HG02970 (cell line): ENCODE data around the gene PTPRU.

Source experiments
- ATAC-seq: cut with Tn5 transposase; IDR thresholded peaks from one replicate; pipeline ENCODE4 v1.9.1; 2021; ENCODE audit warnings: mild to moderate bottlenecking, moderate library complexity, moderate number of reproducible peaks; ENCODE audit not compliant: unreplicated experiment, low FRiP score

PTPRU gene

DNA sequence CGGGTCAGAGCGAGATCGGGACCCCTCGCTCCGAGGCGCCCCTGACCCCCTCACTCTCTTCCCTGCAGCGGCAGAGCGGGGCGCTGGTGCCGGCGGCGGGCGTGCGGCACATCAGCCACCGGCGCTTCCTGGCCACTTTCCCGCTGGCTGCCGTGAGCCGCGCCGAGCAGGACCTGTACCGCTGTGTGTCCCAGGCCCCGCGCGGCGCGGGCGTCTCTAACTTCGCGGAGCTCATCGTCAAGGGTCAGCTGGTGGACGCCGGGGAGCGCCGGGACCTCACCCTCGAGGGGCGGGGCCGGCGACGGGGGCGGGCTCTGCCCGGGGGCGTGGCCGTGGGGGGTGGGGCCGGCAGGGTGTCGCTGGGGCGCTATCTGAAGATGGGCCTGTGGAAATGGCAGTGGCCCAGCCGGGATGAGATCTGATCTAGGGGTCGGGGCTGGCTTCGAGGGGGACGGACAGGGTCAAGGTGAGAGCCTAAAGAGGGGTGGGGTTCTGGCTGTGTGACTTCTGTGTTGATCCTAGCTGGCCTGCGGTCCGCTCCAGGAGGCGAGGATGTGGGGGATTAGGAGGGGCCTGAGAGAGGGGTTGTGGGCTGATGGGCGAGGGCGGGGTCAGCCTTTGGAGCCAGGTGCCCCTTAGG, 23.6 kb downstream of the PTPRU start:
- ATAC-seq = no peak

DNA sequence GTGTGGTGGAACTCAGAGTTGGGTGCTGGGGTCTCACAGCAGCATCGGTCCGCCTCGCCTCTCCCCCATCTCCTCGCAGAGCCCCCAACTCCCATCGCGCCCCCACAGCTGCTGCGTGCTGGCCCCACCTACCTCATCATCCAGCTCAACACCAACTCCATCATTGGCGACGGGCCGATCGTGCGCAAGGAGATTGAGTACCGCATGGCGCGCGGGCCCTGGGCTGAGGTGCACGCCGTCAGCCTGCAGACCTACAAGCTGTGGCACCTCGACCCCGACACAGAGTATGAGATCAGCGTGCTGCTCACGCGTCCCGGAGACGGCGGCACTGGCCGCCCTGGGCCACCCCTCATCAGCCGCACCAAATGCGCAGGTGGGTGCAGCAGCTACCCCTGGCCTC, 24.2 kb downstream of the PTPRU start:
- ATAC-seq = no peak

DNA sequence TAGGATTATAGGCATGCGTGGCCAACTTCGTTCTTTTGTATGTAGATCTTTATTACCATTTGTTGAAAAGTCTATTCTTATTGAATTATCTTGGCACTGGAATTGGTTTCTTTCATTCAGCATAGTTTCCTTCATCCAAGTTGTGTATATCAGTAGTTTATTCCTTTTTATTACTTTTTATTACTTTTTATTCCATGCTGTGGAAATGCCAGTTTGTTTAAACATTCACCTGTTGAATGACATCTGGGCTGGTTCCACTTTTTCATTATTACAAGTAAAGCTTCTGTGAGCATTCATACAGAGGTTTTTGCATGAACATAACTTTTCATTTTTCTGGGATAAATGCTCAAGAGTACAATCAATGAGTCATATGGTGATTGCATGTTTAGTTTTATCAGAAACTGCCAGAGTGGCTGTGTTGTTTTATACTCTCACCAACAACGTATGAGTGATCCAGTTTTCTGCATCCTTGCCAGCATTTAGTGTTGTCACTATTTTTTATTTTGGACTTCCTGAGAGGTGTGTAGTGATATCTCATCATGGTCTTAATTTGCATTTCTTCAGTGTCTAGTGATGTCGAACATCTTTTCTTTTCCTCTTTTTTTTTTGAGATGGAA, 28.6 kb downstream of the PTPRU start:
- no peak for ATAC-seq

DNA sequence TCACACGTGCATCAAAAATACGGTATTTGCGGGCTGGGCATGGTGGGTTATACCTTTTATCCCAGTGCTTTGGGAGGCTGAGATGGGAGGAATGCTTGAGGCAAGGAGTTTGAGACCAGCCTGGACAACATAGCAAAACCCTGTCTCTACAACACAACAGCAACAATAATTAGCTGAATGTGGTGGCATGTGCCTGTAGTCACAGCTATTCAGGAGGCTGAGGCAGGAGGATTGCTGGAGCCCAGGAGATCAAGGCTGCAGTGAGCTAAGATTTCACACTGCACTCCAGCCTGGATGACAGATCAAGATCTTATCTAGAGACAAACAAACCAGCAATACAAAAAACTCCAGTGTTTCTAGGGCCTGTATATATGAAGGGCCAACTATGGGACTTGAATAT, 30.6 kb downstream of the PTPRU start:
- ATAC-seq = no peak

DNA sequence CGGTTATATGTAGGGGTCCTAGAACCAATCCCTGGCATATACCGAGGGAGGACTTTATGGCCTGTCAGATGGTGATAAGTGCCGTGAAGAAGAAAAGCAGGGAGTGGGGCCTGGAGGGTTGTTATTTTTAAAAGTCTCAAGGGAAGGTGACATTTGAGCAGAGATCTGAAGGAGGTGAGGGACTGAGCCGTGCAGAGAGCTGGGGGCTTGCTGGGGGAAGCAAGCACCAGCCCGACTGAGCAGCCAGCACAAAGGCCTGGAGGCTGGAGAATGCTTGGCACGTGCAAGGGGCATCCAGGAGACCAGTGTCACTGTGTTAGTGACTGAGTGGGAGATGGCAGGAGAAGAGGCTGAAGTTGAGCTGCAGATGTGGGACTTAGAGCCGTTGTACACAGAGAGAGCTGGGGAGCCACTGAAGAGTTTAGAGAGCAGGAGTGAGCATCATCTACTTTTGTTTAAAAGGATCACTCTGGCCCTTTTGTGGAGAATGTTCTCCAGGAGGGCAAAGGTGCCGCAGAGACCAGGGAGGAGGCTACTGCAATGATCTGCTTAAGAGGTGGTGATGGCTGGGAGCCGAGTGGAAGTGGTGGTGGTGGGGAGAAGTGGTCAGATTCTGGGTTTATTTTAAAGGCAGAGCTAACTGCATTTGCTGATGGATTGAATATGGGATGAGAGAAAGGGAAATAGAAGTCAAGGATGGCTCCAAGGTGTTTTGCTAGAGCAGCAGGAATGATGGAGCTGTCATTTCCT, 31.2 kb downstream of the PTPRU start:
- ATAC-seq = no peak

DNA sequence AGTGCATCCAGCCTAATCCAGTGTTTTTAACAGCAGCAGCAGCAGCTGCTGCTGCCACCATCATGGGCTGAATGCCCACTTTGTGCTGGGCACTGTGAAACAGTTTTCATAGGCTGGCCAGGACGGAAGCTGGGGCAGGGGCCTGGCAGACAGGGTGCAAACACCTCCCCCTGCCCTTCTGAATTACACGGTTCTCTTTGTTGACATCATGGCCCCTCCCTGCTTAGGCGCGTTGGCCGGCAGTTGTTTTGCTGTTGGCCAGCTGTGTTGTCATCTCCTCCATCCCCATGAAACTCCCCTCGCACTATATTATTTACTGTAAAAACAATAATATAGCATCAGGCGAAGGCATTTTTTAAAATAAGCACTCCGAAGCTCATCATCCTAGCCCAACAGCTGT, 33.1 kb downstream of the PTPRU start:
- ATAC-seq = no peak

DNA sequence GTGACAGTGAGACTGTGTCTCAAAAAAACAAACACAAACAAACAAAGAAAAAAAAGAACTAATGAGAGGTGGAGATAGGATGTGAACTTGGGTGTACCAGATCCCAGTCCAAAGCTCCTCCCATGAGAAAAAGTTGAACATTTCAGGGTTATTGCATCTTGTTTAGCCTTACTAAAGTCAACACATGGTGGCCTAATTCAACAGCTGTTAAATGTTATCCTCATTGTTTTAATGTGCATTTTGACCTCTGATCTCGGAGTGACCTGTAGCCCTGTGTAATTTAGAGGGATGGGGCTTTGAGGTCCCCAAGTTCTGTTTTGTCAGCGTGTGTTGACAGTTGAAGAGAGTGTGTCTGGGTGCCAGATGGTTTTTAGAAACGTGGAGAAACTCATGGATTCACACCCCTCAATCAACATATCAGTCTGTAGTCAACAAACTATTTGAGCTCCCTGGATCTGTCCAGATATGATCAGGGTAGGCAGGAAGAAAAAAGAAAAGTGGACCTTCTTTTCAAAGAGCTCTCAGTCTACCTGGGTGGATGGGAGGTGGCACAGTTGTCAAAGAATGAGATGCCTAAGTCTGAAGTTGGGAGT, 34.7 kb downstream of the PTPRU start:
- no peak for ATAC-seq

DNA sequence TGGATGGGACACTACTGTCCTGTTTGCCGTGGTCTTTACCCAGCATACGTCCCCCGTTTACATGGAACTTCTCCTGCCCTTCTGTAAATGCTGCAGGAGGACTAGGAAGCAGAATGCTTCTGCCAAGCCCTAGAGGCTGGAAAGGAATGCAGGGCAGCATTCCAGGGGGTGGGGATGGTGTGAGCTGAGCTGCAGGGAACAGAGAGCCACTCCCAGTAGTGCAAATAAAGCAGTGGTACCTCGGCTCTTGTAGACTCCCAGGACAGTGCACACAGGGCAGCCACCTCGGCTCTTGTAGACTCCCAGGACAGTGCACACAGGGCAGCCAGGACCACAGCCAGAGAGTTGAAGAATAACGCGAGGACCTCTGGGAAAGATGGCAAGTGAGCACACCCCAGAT, 35.4 kb downstream of the PTPRU start:
- no peak for ATAC-seq

DNA sequence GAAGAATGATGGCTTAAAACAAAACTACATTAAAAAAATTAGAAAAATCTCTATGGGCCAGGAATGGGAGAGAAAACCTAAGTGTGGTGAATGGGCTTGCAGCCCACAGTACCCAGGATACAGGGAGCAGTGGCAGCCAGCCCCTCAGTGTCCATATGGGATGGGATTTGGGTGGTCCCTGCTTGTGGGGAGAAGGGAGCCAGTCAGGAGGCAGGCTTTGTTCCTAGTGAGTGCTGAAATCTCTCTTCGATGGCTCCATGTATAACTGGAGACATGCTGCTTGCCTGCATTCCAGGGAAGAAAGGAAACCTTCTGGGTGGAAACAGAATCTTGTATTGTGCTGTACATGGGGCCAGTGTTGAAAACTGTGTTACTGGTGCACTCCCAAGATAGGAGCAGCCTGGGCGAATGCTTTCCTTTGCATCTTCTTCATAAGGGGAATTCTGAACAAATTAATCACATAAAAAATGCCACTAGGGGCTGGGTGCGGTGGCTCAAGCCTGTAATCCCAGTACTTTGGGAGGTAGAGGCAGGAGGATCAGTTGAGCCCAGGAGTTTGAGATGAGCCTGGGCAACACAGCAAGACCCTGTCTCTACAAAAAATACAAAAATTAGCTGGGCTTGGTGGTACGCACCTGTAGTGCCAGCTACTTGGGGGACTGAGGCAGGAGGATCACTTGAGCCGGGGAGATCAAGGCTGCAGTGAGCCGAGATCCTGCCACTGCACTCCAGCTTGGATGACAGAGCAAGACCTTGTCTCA, 36.0 kb downstream of the PTPRU start:
- ATAC-seq = no peak

DNA sequence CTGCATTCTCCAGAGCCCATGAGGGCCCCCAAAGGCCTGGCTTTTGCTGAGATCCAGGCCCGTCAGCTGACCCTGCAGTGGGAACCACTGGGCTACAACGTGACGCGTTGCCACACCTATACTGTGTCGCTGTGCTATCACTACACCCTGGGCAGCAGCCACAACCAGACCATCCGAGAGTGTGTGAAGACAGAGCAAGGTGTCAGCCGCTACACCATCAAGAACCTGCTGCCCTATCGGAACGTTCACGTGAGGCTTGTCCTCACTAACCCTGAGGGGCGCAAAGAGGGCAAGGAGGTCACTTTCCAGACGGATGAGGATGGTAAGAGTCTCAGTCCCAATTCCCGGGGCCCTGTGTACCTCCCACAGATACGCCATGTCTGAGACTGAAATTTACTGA, 39.1 kb downstream of the PTPRU start:
- no peak for ATAC-seq

DNA sequence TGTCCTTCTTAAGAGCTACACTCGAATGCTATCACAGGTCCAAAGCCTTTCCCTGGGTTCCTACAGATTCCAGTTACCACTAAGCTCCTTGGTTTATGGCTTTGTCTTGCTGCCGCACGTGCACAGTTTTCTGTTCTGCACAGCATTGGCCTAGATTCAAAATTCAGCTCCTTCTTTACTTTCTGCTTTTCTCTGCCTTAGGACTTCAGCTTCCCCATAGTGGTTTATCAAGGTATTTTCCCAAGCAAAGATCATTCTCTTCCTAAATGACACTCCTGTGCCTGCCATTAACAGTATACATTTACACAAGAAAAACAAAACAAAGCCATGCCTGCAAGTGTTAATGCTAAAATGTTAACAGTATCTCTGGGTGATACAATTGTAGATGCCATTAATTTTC, 41.8 kb downstream of the PTPRU start:
- ATAC-seq = no peak

DNA sequence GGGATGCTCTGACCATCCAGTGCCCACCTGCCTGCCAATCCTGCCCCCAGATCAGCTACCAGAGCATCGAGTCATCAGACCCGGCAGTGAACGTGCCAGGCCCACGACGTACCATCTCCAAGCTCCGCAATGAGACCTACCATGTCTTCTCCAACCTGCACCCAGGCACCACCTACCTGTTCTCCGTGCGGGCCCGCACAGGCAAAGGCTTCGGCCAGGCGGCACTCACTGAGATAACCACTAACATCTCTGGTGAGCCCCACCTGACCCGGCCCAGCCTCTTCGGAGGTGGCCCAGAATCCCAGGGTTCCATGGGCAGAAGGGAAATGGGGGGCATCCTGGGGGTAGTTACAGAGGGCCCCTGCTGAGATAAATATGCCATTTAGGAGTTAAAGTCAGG, 43.1 kb downstream of the PTPRU start:
- no peak for ATAC-seq

DNA sequence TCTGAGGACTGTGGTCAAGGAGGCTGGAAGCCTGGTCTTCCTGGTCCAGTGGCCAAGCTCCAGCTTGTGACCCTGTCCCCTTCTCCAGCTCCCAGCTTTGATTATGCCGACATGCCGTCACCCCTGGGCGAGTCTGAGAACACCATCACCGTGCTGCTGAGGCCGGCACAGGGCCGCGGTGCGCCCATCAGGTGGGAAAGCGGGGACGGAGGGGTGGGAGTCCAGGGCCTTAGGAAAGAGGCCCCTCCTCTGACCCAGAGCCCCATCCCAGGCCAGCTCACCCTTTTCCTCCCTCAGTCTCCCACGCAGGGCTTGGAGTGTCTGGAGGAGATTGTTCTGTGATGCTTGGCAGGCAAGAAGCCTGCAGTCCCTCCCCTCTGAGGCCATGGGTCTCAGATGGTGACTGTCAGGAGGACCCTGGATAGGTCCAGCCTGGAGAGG, 43.6 kb downstream of the PTPRU start:
- ATAC-seq = no peak

DNA sequence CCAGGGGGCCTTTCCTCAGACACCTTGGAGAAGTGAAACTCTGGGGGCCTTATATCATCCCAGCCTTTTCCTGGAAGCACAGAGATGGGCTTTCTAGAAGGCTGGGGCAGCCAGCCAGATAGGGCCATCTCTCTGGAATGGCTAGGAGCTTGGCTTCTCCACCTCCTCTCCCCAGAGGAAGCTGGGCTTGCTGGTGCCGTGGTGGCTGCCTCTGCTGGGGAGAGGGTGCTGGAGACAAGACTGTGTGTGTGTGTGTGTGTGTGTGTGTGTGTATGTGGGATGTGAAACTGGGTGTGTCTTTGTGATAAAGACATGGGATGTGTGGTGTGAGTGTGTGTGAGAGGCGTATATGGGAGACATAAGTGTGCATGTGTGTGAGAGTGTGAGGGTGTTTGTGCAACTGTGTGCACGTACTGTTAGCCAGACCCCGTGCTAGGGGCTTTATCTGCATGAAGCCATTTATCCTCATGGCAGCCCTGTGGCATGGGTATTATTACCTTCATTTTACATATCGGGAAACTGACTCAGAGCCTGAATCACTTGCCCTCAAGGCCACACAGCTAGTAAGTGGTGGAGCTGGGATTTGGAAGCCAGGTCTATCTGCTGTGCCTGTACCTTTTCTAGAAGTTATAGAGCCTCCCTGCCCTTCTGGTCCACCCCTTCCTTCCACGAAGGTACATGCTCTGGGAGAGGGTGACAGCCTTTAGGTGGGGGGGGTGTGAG, 44.2 kb downstream of the PTPRU start:
- no peak for ATAC-seq

DNA sequence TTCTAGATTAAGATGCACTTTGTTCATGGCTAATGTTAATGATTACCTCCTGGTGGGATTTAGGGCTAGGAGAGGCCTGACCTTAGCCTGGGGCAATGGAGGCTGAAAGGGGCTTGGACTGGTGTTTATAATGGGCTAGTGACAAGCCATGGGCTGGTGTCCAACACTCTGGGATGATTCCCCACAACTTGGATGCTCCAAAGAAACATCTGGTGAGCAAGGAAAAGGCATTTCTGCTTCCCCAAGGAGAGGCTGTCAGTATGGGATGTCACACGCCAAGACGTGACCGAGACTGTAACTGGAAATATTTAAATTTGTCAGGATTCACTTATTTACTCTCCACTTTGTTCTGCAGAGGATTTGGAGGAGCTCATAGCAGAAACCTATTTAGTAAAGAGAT, 45.2 kb downstream of the PTPRU start:
- ATAC-seq = no peak

DNA sequence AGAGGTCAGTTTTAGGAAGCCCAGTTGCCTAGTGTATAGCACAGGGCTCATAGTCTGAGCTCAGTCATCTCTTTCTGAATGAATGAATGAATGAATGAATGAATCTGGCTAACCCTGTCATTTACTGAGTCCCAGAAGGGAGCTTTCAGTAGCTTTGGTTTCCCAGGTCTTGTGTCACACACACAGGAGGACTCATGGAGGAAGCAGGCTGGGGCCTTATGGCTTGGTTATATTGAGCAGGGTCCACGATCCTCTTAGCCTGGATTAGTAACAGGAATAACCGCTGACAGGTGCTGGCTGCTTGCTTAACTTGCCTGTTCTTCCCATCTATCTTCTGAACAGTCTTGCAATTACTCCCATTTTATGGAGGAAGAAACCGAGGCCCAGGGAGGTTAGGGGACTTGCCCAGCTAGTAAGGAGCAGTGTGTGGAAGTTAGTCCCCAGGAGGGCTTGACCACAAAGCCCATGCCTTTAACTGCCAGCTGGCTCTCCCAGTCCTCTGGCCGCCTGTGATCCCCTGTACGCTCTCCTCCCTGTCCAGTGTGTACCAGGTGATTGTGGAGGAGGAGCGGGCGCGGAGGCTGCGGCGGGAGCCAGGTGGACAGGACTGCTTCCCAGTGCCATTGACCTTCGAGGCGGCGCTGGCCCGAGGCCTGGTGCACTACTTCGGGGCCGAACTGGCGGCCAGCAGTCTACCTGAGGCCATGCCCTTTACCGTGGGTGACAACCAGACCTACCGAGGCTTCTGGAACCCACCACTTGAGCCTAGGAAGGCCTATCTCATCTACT, 46.0 kb downstream of the PTPRU start:
- ATAC-seq = no peak

DNA sequence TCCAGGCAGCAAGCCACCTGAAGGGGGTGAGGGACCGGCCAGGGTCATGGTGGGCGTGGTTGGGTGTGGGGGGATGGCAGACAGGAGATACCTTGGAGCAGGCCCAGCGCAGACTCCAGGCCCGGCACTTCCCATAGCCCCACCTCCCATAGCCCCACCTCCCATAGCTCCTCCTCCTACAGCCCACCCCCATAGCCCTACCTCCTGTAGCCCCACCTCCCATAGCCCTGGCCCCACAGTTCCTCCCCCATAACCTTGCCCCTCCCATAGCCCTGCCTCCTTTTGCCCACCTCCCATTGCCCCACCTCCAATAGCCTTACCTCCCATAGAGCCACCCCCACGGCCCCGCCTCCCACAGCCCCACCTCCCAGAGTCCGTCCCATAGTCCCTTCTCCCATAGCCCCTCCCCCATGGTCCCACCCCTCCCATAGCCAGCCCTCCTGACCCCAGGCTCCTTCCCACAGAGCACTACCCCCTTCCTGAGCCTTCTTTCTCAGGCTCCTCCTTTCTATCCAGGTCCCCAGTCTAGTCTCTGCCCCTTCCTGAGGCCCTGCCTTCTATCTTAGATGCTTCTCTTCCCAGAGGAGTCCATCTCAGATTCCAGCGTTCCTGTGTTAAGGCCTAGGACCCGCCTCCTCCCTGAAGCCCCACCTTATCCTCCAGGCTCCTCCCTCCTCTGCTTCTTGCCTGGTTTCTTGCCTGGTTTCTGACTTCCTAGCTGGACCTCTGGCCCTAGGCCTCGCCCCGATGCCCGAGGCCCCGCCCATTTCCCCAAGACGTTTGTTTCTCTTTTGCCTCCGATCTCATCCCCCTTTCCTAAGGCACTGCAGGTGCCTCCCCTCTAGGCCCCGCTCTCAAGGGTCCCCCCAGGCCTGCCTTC, 46.8 kb downstream of the PTPRU start:
- ATAC-seq = no peak

DNA sequence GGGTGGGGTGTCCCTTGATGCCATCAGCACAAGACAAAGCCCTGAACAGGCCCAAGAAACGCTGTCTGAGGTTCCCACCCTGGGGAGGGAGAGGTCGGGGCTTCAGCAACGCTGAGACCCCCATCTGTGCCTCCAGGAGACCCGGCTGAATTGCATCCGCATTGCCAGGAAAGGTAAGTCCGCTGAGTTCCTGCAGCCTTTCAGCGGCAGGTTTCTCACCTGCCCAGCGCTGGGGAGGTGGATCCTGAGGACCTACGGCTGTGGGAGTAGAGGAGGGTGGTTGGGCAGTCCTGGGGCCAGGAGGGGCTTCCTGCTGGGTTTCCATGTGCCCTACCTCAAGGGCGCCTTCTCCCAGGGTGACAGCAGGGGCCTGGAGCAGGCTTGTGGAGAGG, 47.5 kb downstream of the PTPRU start:
- no peak for ATAC-seq
